ENCODE results near the gene CTTN. TPM values are rescaled to one million over a fixed set of nuclear protein-coding genes. Genes with fewer than 3 reads are reported as not detected.

The CTTN gene
- total and polyA plus RNA-seq, 9 of the 15 experiments (the other 6 are each of a cell fraction or from before 2014, with no cell fraction given), result 9.9 to 158 (median 99.7) TPM

GRCh38 chr11:70358753-70359152, 39.6 kb upstream of the CTTN start:
- Histone ChIP-seq H3K79me2 (ENCODE audit: control insufficient read depth, insufficient read depth, low read length) (no peaks in the 10 kb centered on the region), H3K36me3 (ENCODE audit: control insufficient read depth, insufficient read depth, low read length) (peaks cover 89% of the 10 kb centered on the region), H3K9ac (ENCODE audit: insufficient read depth in 1 of 2, low read depth in 2 of 2, low read length in 2 of 2) (no peak overlapping the region), H3K4me3 (no peak overlapping the region), H3K4me2 (ENCODE audit: insufficient read depth, low read length) (no peak overlapping the region), H3K4me1 (replicated peaks in 1 of 2; ENCODE audit: control insufficient read depth in 2 of 2, insufficient read depth in 2 of 2, low read length in 2 of 2) (no peaks in the 10 kb centered on the region), H3K27me3 (ENCODE audit: control insufficient read depth in 2 of 2, insufficient read depth in 2 of 2, low read length in 2 of 2) (no peaks in the 10 kb centered on the region), H3K27ac (ENCODE audit: extremely low read depth, low read depth, low read length) (no peak overlapping the region), H3K9me1 (ENCODE audit: control insufficient read depth, insufficient read depth, low read length) (no peaks in the 10 kb centered on the region), H4K20me1 (replicated peaks; ENCODE audit: control insufficient read depth, insufficient read depth, low read length) (0 out of 2 replicates have a peak, but pooled peaks cover 3% of the 10 kb centered on the region), H3K9me3 (replicated peaks; ENCODE audit: control insufficient read depth, insufficient read depth, low read depth, low read length) (no peaks in the 10 kb centered on the region), H2AFZ (ENCODE audit: low read depth, low read length) (no peak overlapping the region)
- no peak for DNase-seq (ENCODE audit: extremely low read depth in 1 of 4, low spot score in 3 of 4)
- ChIA-PET POLR2A (interaction anchor here (1.7 kb wide), 1 partner anchor 27 kb away, joined by 4 read pairs; no protein-coding TSS in a partner anchor), CTCF (ENCODE audit: low intra/inter-chr PET ratio) (no interaction called here)
- no TSS peak for BruUV-seq (replicated peaks)
- FAIRE-seq, result no peak
- intact Hi-C loops (cut with micrococcal nuclease) (no loop called here), in situ Hi-C loops (cut with MboI) (no loop called here)
- WGBS (ENCODE audit: insufficient coverage, low coverage, missing lambda C conversion rate), result 86% methylated on average over 11 of the region's 11 CpGs
- ATAC-seq, result no peak
- no peak for TF ChIP-seq ZFPM2 (CRISPR knock-in tag; IDR thresholded peaks at IDR 0.05)
- TF ChIP-seq SAFB (IDR thresholded peaks at IDR 0.05; ENCODE audit: borderline replicate concordance, low read depth, low read length), result no peak
- TF ChIP-seq ZZZ3 (IDR thresholded peaks at IDR 0.05), result no peak
- no peak for TF ChIP-seq MXI1 (IDR thresholded peaks at IDR 0.05; ENCODE audit: low read depth, low read length)
- TF ChIP-seq OTX1 (CRISPR knock-in tag; IDR thresholded peaks at IDR 0.05), result no peak
- TF ChIP-seq BRD4 (IDR thresholded peaks at IDR 0.05), result no peak
- TF ChIP-seq SRSF9 (IDR thresholded peaks at IDR 0.05; ENCODE audit: borderline replicate concordance, low read depth, low read length), result no peak
- no peak for TF ChIP-seq CHD2 (IDR thresholded peaks at IDR 0.05; ENCODE audit: low read depth, low read length)
- TF ChIP-seq THRAP3 (IDR thresholded peaks at IDR 0.05; ENCODE audit: borderline replicate concordance), result no peak
- no peak for TF ChIP-seq MAZ (CRISPR knock-in tag; conservative IDR thresholded peaks at IDR 0.05 in 1 of 2, IDR thresholded peaks at IDR 0.05 in 1 of 2)
- no peak for TF ChIP-seq ZFP30 (CRISPR knock-in tag; IDR thresholded peaks at IDR 0.05; ENCODE audit: borderline replicate concordance)
- TF ChIP-seq KAT2B (IDR thresholded peaks at IDR 0.05; ENCODE audit: low read depth, low read length), result no peak
- no peak for TF ChIP-seq PHF8 (IDR thresholded peaks at IDR 0.05; ENCODE audit: borderline replicate concordance, low read length)

Measured in K562 (cell line).